Adrenal gland (tissue), 5 donors: ENCODE data around the gene NUP160.

Experiments
- POLR2A ChIP-seq, 2 donors: fragments of 450-650 bp; IDR thresholded peaks; one replicate each; pipeline ENCODE4 v1.6.1; 2017; ENCODE audit warnings: antibody characterized with exemption in 2 of 2, mild to moderate bottlenecking in 2 of 2, moderate library complexity in 1 of 2
- TF ChIP-seq, protein P1 (sequence below), 6 experiments: fragments of 450-650 bp in 4 of 6; fragments of 200-600 bp in 2 of 6; sonication (generic) in 1 of 6; IDR thresholded peaks; 1 replicate in 5 of 6; 2 replicates in 1 of 6; pipeline versions ENCODE4 v1.5.1 to v1.8.0; 2016 to 2021; ENCODE audit warnings: antibody characterized with exemption in 6 of 6, mild to moderate bottlenecking in 2 of 6, moderate library complexity in 1 of 6
- donor health status: DM: no; HTN: no; CAD: no.

- TF ChIP-seq, protein P1, sequence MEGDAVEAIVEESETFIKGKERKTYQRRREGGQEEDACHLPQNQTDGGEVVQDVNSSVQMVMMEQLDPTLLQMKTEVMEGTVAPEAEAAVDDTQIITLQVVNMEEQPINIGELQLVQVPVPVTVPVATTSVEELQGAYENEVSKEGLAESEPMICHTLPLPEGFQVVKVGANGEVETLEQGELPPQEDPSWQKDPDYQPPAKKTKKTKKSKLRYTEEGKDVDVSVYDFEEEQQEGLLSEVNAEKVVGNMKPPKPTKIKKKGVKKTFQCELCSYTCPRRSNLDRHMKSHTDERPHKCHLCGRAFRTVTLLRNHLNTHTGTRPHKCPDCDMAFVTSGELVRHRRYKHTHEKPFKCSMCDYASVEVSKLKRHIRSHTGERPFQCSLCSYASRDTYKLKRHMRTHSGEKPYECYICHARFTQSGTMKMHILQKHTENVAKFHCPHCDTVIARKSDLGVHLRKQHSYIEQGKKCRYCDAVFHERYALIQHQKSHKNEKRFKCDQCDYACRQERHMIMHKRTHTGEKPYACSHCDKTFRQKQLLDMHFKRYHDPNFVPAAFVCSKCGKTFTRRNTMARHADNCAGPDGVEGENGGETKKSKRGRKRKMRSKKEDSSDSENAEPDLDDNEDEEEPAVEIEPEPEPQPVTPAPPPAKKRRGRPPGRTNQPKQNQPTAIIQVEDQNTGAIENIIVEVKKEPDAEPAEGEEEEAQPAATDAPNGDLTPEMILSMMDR (IDR thresholded peaks at IDR 0.05) = no peak
- peak; percentile 74 to 84 for TF ChIP-seq POLR2A (IDR thresholded peaks at IDR 0.05)
Observed at GRCh38 chr11:47768101-47768612, 80.0 kb downstream of the NUP160 start.
